ENCODE data around the gene SNX30.

DNA sequence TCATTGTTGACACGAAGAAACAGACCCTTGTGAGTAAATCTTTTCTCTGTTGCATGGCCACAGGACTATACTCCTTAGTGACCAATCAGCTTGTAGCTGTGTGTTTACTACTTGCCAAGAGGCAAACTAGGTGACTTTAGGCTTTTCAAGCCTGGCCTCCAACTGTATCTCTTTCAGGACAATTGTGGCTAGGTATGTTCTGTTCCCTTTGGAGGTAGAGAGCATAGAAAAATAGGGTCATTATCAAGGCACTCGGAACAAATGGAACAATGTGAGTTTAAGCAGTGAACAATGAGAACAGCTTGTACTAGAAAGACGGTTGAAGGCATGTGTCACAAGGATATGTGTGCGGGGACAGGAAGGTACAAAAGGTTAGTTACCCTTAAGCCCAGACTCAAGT is 92.0 kb downstream of the SNX30 start:
- no peak for TF ChIP-seq EZH2 (IDR thresholded peaks at IDR 0.05; ENCODE audit: borderline replicate concordance, low read depth, low read length, severe bottlenecking)
- TF ChIP-seq, protein P1, sequence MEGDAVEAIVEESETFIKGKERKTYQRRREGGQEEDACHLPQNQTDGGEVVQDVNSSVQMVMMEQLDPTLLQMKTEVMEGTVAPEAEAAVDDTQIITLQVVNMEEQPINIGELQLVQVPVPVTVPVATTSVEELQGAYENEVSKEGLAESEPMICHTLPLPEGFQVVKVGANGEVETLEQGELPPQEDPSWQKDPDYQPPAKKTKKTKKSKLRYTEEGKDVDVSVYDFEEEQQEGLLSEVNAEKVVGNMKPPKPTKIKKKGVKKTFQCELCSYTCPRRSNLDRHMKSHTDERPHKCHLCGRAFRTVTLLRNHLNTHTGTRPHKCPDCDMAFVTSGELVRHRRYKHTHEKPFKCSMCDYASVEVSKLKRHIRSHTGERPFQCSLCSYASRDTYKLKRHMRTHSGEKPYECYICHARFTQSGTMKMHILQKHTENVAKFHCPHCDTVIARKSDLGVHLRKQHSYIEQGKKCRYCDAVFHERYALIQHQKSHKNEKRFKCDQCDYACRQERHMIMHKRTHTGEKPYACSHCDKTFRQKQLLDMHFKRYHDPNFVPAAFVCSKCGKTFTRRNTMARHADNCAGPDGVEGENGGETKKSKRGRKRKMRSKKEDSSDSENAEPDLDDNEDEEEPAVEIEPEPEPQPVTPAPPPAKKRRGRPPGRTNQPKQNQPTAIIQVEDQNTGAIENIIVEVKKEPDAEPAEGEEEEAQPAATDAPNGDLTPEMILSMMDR (IDR thresholded peaks at IDR 0.05; ENCODE audit: borderline replicate concordance, extremely low read depth, low read length, poor library complexity, severe bottlenecking): no peak
